Measurements from ENCODE around the gene IFT88. TPM values are rescaled to one million over a fixed set of nuclear protein-coding genes. Genes with fewer than 3 reads are reported as not detected.

IFT88 gene
- total and polyA plus RNA-seq, 8 donors = 2.3 to 68.3 (median 6.7) TPM

GRCh38 chr13:20729633-20730585 is 163.0 kb downstream of the IFT88 start:
- Histone ChIP-seq H3K27me3 (no peaks in the 10 kb centered on the region), H3K4me3 (no peak overlapping the region), H3K27ac (no peak overlapping the region), H3K4me1 (no peaks in the 10 kb centered on the region), H3K36me3 (peaks cover 0 to 28% (median 21%) of the 10 kb centered on the region in 4 donors), H3K9me3 (no peaks in the 10 kb centered on the region)
- intact Hi-C loops (cut with DNase I; ENCODE audit: low total_unique reads) = no loop called here
- TF ChIP-seq EP300 (IDR thresholded peaks at IDR 0.05) (no peak), POLR2AphosphoS5 (IDR thresholded peaks at IDR 0.05) (no peak), POLR2A (IDR thresholded peaks at IDR 0.05) (no peak)
- TF ChIP-seq, protein P1, sequence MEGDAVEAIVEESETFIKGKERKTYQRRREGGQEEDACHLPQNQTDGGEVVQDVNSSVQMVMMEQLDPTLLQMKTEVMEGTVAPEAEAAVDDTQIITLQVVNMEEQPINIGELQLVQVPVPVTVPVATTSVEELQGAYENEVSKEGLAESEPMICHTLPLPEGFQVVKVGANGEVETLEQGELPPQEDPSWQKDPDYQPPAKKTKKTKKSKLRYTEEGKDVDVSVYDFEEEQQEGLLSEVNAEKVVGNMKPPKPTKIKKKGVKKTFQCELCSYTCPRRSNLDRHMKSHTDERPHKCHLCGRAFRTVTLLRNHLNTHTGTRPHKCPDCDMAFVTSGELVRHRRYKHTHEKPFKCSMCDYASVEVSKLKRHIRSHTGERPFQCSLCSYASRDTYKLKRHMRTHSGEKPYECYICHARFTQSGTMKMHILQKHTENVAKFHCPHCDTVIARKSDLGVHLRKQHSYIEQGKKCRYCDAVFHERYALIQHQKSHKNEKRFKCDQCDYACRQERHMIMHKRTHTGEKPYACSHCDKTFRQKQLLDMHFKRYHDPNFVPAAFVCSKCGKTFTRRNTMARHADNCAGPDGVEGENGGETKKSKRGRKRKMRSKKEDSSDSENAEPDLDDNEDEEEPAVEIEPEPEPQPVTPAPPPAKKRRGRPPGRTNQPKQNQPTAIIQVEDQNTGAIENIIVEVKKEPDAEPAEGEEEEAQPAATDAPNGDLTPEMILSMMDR (IDR thresholded peaks at IDR 0.05) = no peak
- DNase-seq = no peak
- 93 to 97% (median 95%) methylated on average over 33 of the region's 33 CpGs for WGBS, 5 donors

GRCh38 chr13:20738616-20739015 is 171.7 kb downstream of the IFT88 start:
- DNase-seq = no peak
- no peaks in the 10 kb centered on the region for H3K4me1 ChIP-seq
- peaks cover 0 to 17% (median 7%) of the 10 kb centered on the region in 4 donors for H3K36me3 ChIP-seq
- peaks cover 0 to 13% (median 8%) of the 10 kb centered on the region in 4 donors for H3K9me3 ChIP-seq
- WGBS, 5 donors = 78 to 93% (median 88%) methylated on average over 6 of the region's 6 CpGs
- TF ChIP-seq POLR2A (IDR thresholded peaks at IDR 0.05) (no peak), EP300 (IDR thresholded peaks at IDR 0.05) (no peak), POLR2AphosphoS5 (IDR thresholded peaks at IDR 0.05) (no peak)
- TF ChIP-seq, protein P1 (IDR thresholded peaks at IDR 0.05) = no peak
- no peak overlapping the region for H3K27ac ChIP-seq
- H3K27me3 ChIP-seq = no peaks in the 10 kb centered on the region
- no peak overlapping the region for H3K4me3 ChIP-seq
- intact Hi-C loops (cut with DNase I; ENCODE audit: low total_unique reads) = no loop called here

GRCh38 chr13:20740021-20740420 is 173.1 kb downstream of the IFT88 start:
- Histone ChIP-seq H3K36me3 (peaks cover 0 to 17% (median 7%) of the 10 kb centered on the region in 4 donors), H3K4me1 (no peaks in the 10 kb centered on the region), H3K9me3 (peaks cover 0 to 13% (median 8%) of the 10 kb centered on the region in 4 donors), H3K27ac (no peak overlapping the region), H3K4me3 (no peak overlapping the region), H3K27me3 (no peaks in the 10 kb centered on the region)
- 94 to 99% (median 97%) methylated on average over 14 to 22 of the region's 22 CpGs for WGBS, 5 donors
- no peak for DNase-seq
- intact Hi-C loops (cut with DNase I; ENCODE audit: low total_unique reads) = no loop called here
- TF ChIP-seq EP300 (IDR thresholded peaks at IDR 0.05) = no peak
- TF ChIP-seq, protein P1 (IDR thresholded peaks at IDR 0.05) = no peak
- no peak for TF ChIP-seq POLR2A (IDR thresholded peaks at IDR 0.05)
- no peak for TF ChIP-seq POLR2AphosphoS5 (IDR thresholded peaks at IDR 0.05)

Small RNA genes lying within 50 kb of the gene (small RNA-seq; reads per million reads assigned to genes)
- gene RNU2-7P = 0 to 0.39 (median 0.15) reads per million in 4 donors

Other genes starting within 250 kb of the IFT88 start
- gene CRYL1, start 41.3 kb upstream of the IFT88 start, total RNA-seq = 100 to 1,000 TPM in 1 of 5 donors, 10 to 100 TPM in 4; 11.6 to 112 (median 29.3) TPM
- gene CRYL1, start 41.3 kb upstream of the IFT88 start, polyA plus RNA-seq = 10 to 100 TPM; 22.7 to 68.9 (median 46.7) TPM
- gene IL17D, start 136.5 kb downstream of the IFT88 start, total RNA-seq = 1 to 10 TPM in 3 of 5 donors, under 1 TPM in 1, not detected in 1; 0.45 to 3.5 (median 2.1) TPM
- gene IL17D, start 136.5 kb downstream of the IFT88 start, polyA plus RNA-seq = under 1 TPM in 2 of 3 donors, not detected in 1; 0.65 to 0.68 TPM
- gene EEF1AKMT1, start 206.8 kb downstream of the IFT88 start, total RNA-seq = 10 to 100 TPM in 2 of 5 donors, 1 to 10 TPM in 2, not detected in 1; 3.1 to 14.1 (median 8.7) TPM
- 10 to 100 TPM in 1 of 3 donors, 1 to 10 TPM in 2; 6.0 to 11.0 (median 7.2) TPM for gene EEF1AKMT1, start 206.8 kb downstream of the IFT88 start, polyA plus RNA-seq

Data from stomach (tissue), 9 donors.